Measurements from ENCODE around the gene TAF4. TPM values are rescaled to one million over a fixed set of nuclear protein-coding genes. Genes with fewer than 3 reads are reported as not detected.
A peak's percentile ranks its signal among the peaks of the same experiment; 100 is the strongest.
"Not testable (repeated sequence)": the region's sequence is repeated elsewhere in the genome, so short reads cannot be mapped to it uniquely, and the experiment has no call there.

Gene TAF4
- total RNA-seq, 1 experiment from 2014 or later, result 3.6 TPM

DNA sequence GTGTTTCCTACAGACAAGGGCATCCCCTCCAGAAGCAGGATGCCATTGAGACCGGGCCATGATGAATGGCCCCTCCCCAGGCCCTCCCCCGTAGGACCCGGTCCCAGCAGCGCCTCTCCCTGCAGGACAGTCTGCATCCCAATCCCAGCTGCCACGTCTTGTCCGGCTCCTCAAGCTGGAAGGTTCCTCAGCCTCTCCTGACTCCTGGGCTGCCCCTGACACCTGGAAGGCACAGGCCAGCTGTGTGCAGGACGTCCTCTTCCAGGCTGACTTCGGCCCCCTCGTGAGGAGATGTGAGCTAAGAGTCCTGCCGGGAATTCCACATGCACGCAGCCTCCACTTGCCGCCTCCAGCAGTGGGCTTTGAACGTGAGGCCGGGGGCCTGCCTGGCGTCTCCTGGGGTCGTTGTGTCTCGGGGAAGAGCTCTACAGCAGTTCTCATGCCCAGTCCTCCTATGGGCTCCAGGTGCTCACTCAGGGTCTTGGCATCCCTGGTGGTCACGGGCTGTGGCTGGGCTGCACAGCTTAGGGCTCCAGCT, 64.4 kb downstream of the TAF4 start:
- in situ Hi-C loops (cut with HindIII; ENCODE audit: low pct_unique_long_range_greater_than_20kb, low sequenced_read_pairs), result no loop called here
- DNase-seq (ENCODE audit: low read depth, low spot score), result no peak

DNA sequence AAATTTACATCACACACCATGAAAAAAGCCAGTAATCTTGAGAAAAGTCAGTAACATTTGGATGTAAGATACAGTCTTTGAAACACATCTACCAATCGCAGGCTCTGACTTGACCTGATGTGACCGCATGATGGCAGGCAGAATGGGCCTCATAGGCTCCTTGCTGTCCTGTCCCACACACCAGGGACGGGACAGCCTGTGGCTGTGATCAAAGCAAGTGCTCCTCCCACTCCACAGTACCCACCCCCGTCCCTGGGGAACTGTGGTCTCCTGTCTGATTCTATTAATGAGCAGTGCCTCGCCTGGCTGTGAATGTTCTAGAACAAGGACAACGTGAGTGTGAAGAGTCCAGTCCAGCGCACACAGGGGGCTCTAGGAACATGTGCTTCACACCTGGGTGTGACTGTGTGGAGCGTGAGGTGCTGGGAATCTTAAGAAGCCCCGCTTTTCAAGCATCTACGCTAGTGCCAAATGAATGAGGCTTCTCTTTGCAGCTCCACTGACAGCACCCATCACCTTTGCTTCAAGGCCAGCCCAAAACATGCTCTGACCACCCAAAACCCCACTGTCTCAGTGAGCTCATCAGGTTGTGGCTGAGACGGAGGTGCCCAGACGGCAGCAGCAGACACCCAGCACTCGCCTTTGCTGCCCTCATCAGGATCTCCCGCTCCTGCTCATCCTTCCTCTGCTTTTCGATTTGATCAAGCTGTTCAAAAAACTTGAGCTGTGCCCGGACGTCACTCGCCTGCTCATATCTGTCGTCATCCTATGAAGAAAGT, 67.1 kb downstream of the TAF4 start:
- in situ Hi-C loops (cut with HindIII; ENCODE audit: low pct_unique_long_range_greater_than_20kb, low sequenced_read_pairs), result no loop called here
- no peak for DNase-seq (ENCODE audit: low read depth, low spot score)

DNA sequence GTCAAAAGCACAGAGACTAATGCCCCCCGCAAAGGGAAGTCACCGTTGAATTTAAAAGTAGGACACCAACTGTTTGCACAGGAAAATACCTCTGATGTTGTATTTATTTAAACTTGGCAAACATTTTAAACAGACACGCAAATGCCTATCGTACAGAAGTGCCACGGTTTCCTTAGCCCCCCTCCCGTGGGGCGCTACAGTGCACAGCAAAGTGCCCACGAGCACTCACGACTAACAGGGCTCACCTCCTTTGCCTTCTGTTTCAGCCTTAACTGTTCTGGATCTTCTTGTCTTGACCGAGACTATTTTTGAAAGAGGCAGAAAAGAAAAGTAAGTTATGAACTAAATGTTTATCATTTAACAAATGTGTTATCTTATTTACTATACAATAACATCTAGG, 67.8 kb downstream of the TAF4 start:
- no peak for DNase-seq (ENCODE audit: low read depth, low spot score)
- in situ Hi-C loops (cut with HindIII; ENCODE audit: low pct_unique_long_range_greater_than_20kb, low sequenced_read_pairs), result no loop called here

DNA sequence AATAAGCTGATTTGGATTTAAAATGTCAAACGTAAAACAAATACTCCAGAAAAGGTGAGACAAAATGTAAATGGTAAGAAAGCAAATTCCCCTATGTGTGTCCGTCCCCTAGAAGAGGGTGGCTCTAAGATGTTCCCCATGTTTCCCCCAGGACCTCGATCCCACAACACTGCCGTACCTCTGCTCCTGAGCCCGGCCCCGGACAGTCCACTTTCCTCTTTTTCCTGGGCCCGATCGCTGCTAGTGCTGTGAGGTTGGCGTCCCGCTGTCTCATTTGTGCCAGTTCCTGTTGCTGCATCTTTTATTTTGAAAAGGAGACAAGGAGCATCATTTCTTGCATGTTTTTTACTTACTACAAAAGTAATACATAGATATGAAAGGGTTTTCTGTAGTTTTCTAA, 68.3 kb downstream of the TAF4 start:
- no peak for DNase-seq (ENCODE audit: low read depth, low spot score)
- in situ Hi-C loops (cut with HindIII; ENCODE audit: low pct_unique_long_range_greater_than_20kb, low sequenced_read_pairs), result no loop called here

DNA sequence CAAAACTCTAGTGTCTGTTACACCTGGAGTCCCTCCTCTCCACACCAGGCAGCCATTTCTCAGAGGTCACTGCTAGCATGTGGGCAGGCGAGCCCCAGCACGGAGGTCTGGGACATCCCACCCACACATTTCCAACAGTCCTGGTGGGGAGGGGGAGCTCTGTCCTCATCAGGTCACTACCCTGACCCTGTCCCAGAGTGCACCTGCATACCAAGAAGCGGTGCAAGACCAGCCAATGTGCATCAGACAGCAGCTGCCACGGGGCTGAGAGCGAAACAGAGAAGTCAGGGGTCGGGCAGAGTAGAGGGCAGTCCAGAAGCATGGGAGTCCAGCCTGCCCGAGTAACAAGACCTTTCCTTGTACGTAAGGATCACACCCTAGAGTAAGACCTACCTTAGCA, 71.1 kb downstream of the TAF4 start:
- no peak for DNase-seq (ENCODE audit: low read depth, low spot score)
- in situ Hi-C loops (cut with HindIII; ENCODE audit: low pct_unique_long_range_greater_than_20kb, low sequenced_read_pairs), result no loop called here

DNA sequence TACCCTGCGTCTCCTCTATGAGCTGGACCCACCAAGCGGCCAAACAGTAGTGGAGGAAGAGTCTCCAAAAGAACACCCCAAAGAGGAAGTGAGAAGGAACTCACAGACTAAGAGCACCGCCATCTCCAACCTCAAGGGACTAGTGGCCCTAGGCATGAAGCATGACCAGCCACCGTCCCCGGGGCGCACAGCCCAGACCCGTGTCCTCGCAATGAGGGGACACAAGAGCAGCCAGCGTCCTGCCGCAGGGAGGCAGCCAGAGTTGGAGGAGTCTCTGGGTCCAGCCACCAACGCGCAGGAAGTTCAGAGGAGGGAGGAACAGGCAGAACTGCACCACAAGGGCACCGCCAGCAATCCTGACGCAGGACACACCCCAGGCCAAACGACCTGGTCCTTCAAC, 72.6 kb downstream of the TAF4 start:
- in situ Hi-C loops (cut with HindIII; ENCODE audit: low pct_unique_long_range_greater_than_20kb, low sequenced_read_pairs), result no loop called here
- DNase-seq (ENCODE audit: low read depth, low spot score), result no peak

DNA sequence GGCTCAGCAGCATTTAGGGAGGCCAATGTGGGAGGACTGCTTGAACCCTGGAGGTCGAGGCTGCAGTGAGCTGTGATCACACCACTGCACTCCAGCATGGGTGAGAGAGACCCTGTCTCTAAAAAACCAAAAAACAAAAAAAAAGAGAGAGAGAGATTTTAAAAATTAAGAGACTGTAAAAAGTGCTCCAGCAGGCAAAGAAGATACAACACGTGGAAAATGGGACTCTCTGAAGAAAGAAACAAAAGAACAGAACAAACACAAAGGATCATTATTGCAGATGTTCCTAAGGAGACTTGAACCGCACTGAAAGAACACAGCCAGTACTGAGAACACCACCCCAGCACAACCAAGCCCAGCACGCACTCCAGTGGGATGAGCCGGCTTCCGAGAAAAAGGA, 74.2 kb downstream of the TAF4 start:
- DNase-seq (ENCODE audit: low read depth, low spot score), result no peak
- in situ Hi-C loops (cut with HindIII; ENCODE audit: low pct_unique_long_range_greater_than_20kb, low sequenced_read_pairs), result no loop called here

DNA sequence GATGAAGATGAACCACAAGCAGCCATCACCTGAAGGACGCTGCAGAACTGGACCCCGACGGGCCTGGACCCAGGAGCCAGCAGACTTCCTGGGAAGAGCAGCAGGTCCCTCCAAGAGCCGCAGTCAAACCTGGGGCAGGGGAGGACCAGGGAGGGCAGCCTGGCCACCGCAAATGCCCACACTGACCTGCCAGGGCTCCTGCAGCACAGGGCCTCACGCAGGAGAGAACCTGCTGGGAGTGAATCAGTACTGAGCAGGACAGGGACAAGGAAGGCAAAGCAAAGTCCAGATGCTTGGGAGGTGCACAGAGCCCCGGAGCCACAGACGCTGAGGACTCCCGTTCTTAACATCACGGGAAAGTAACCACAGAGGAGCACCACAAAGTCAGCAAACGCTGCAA, 75.2 kb downstream of the TAF4 start:
- in situ Hi-C loops (cut with HindIII; ENCODE audit: low pct_unique_long_range_greater_than_20kb, low sequenced_read_pairs), result no loop called here
- no peak for DNase-seq (ENCODE audit: low read depth, low spot score)

DNA sequence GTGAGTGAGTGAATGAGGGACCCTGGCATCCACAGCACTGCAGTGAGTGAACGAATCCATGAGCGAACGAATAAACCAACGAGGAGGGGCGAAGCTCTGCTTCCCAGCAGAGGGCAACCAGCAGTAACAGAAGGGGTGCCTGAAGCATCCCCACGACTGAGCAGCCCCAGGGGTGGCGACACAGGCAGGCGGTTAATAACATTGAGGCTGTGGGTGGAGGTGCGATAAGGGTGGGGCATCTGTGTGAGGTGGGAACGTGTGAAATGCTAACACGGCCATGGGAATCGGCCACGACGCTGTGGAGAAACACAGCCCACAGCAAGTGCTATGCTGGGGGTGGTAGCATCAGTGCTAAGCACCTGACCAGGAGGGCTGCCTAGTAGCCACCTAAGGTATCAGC, 75.9 kb downstream of the TAF4 start:
- in situ Hi-C loops (cut with HindIII; ENCODE audit: low pct_unique_long_range_greater_than_20kb, low sequenced_read_pairs), result no loop called here
- DNase-seq (ENCODE audit: low read depth, low spot score), result no peak

DNA sequence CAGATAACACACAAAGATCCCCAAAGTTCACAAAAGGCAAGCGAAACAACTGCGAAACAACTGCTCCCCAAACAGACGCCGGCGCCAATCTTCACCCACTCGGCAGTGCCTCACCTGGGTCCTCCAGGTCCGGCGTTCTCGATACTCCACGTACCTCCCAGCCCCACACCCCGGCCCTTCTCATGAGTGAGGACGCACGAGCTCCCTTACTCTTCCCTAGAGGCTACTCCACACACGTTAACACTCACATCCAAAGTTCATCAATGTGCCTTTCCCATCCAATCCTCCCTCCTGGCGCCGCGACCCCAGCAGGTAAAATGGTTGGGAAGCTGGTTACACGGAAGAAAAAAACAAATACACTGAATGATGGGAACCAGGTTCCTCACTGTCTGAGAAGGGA, 77.0 kb downstream of the TAF4 start:
- in situ Hi-C loops (cut with HindIII; ENCODE audit: low pct_unique_long_range_greater_than_20kb, low sequenced_read_pairs), result no loop called here
- DNase-seq (ENCODE audit: low read depth, low spot score), result no peak

DNA sequence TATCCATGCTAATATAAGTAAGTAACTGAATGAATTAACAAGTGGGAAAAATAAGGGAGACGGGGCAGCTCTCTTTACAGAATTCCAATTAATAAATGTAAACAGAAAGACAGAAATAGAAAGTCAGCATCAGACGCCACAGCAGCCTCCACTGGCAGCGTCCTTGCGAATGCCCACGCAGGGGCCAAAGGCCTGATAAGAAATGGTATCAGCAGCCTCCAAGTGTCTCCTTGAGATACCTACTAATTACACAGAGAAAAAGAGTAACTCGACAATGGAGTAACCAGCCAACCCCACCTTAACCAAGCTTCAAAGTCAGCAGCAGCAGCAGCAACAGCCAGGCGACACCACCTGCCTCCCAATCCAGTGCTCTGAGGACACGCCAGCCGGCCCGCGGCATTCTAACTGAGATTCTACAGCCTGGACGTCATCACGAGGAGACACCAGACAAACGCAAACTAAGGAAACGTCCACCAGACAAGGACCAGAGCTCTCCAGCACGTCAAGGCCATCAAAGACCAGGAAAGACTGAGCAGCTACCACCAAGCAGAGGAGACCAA, 78.8 kb downstream of the TAF4 start:
- in situ Hi-C loops (cut with HindIII; ENCODE audit: low pct_unique_long_range_greater_than_20kb, low sequenced_read_pairs), result no loop called here
- DNase-seq (ENCODE audit: low read depth, low spot score), result no peak

DNA sequence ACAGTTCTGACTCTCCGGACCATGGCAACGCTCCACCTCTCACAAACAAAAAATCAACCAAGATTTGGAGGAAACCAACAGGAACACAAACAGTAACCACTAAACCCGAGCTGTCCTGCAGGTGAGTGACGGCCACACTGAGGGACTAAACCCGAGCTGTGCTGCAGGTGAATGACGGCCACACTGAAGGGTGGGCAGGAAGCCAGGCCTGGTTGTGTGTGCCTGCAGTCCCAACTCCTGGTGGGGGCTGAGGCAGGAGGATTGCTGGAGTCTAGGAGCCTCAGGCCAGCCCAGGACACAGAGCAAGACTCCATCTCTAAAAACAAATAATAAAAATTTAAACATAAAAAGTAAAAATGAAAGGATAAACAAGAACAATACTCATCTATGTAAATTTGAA, 80.6 kb downstream of the TAF4 start:
- in situ Hi-C loops (cut with HindIII; ENCODE audit: low pct_unique_long_range_greater_than_20kb, low sequenced_read_pairs), result no loop called here
- DNase-seq (ENCODE audit: low read depth, low spot score), result no peak

DNA sequence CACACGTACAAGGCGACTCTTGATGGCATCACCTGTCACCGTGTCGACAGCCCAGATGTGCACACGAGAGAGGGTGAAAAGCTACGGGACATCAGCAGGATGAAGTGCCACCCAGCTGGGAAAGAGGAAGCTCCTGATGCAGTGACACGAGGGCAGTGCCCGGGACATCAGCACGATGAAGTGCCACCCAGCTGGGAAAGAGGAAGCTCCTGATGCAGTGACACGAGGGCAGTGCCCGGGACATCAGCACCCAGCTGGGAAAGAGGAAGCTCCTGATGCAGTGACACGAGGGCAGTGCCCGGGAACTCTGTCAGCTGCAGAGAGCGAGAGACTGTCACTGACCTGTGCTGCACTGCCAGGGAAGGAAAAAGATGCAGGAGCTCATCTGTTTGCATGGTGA, 81.2 kb downstream of the TAF4 start:
- in situ Hi-C loops (cut with HindIII; ENCODE audit: low pct_unique_long_range_greater_than_20kb, low sequenced_read_pairs); DNase-seq (ENCODE audit: low read depth, low spot score): not testable (repeated sequence)

DNA sequence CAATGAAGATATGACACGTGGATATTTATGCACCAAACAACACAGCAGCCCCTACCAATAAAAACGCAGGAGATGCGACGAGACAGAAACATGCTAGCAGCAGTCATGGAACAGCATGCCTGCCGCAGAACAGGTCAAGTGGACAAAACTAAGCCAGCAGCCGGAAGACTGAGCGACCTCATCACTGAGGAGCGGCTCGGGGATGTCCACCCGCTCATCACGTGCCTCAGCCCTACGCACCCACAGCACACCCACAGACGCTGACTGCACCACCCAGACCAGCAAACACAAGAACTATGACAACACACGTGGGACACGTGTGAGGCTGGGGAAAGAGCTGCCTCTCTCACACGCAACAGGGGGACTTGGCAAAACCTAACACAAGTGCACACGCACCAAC, 81.7 kb downstream of the TAF4 start:
- DNase-seq (ENCODE audit: low read depth, low spot score), result no peak
- in situ Hi-C loops (cut with HindIII; ENCODE audit: low pct_unique_long_range_greater_than_20kb, low sequenced_read_pairs), result no loop called here

DNA sequence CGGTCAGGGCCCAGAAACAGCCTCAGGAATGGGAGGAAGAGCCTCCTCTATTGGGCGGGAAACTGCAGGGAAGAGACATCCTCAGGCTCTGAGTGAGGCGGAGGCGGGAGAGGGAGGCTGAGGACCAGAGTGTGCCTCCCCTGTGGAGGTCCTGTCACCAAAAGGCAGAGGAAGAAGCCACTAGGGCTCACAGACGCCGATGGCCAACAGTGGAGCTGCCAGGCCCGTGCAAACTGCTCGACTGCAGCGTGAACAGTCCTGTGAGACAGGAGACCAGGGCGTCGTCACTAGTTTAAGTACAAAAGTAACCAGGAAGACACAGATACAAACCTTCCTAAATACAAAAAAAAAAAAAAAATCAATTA, 82.7 kb downstream of the TAF4 start:
- in situ Hi-C loops (cut with HindIII; ENCODE audit: low pct_unique_long_range_greater_than_20kb, low sequenced_read_pairs), result no loop called here
- DNase-seq (ENCODE audit: low read depth, low spot score), result no peak

DNA sequence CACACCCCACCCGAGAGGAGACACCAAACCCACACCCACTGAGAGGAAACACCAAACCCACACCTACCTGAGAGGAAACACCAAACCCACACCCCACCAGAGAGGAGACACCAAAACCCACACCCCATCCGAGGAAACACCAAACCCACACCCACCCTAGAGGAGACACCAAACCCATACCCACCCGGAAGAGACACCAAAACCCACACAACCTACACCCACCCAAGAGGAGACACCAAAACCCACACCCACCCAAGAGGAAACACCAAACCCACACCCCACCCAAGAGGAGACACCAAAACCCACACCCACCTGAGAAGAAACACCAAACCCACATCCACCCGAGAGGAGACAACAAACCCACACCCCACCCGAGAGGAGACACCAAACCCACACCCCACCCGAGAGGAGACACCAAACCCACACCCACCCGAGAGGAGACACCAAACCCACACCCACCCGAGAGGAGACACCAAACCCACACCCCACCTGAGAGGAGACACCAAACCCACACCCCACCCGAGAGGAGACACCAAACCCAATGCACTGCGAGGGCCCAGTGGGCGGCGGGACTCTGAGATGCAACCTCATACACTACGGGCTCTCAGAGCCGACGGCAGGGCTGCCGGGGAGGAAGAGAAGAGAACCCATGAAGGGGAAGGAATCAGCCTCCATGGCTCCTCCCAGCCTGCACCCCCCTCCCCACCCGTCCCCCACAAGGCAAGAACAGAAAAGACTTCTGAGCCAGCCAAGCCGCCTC, 83.3 kb downstream of the TAF4 start:
- in situ Hi-C loops (cut with HindIII; ENCODE audit: low pct_unique_long_range_greater_than_20kb, low sequenced_read_pairs), result no loop called here
- DNase-seq (ENCODE audit: low read depth, low spot score), result no peak

DNA sequence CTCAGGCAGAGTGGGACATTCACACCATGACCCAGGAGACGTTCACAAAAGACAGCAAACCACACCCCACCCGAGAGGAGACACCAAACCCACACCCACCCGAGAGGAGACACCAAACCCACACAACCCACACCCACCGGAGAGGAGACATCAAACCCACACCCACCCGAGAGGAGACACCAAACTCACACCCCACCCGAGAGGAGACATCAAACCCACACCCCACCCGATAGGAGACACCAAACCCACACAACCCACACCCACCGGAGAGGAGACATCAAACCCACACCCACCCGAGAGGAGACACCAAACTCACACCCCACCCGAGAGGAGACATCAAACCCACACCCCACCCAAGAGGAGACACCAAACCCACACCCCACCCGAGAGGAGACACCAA, 84.0 kb downstream of the TAF4 start:
- in situ Hi-C loops (cut with HindIII; ENCODE audit: low pct_unique_long_range_greater_than_20kb, low sequenced_read_pairs); DNase-seq (ENCODE audit: low read depth, low spot score): not testable (repeated sequence)

DNA sequence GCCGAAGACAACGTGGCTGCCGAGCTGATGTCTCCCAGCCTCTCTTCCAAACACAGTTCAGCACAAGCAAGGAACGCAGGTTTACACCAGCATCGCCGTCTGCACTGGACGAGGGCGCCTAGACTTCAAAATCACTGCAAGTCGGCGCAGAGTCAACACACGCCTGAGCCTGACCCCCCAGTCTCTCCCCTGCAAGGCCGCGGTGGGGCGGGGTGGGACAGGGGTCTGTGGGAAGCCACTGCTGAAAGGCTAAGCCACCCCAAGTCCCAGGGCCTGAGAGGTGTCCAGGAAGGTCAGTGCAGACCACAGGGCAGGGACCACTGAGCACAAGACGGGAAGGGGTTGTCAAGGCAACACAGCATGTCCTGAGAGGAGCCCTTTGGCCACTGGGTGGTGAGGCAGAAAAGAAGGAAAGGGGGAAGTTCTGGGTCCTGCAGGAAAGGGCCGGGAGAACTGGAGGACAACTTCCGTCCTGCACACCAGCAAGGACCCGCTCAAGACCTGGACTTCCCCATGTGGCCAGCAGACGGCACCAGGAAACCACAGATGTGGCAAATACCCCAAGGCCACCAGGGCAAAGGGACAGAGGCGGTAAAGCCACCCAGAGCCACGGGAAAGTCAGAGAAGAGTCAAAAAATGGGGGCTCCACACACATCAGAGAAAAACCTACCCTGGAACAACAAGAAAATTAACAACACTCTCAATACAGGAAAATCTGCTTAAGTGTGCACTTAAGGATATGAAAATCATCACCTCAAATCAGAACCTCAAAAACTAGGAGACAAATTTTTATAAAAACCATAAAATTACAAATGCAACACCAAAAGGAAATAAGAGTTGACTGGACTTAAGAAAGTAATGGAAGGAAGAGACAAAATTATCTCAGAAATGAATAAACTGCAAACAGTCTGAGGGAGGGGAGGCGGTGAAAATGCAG, 84.8 kb downstream of the TAF4 start:
- DNase-seq (ENCODE audit: low read depth, low spot score), result peak; percentile 51
- in situ Hi-C loops (cut with HindIII; ENCODE audit: low pct_unique_long_range_greater_than_20kb, low sequenced_read_pairs), result no loop called here
